ENCODE data around the gene AK5. TPM values are rescaled to one million over a fixed set of nuclear protein-coding genes. Genes with fewer than 3 reads are reported as not detected.

AK5 gene
- total and polyA plus RNA-seq, 2 experiments from 2014 or later: 8.8 to 12.2 TPM

GRCh38 chr1:77553568-77554291 lies 271.9 kb downstream of the AK5 start:
- peaks cover 5% of the 10 kb centered on the region for H3K4me1 Mint-ChIP-seq
- H3K4me3 ChIP-seq: no peak overlapping the region
- H2AFZ ChIP-seq: no peak overlapping the region
- no peak for DNase-seq (ENCODE audit: low spot score)
- H3K36me3 ChIP-seq (ENCODE audit: insufficient read depth): no peaks in the 10 kb centered on the region
- peak; percentile 61 for ATAC-seq
- H3K79me2 ChIP-seq (replicated peaks; ENCODE audit: insufficient read depth): no peaks in the 10 kb centered on the region
- TF ChIP-seq CREB1 (CRISPR knock-in tag; IDR thresholded peaks at IDR 0.05; ENCODE audit: low read depth) (no peak), STAT1 (IDR thresholded peaks at IDR 0.05; ENCODE audit: unreplicated experiment) (no peak), ZNF331 (CRISPR knock-in tag; IDR thresholded peaks at IDR 0.05; ENCODE audit: low read depth) (no peak), EZH2 (IDR thresholded peaks at IDR 0.05; ENCODE audit: low read depth, unreplicated experiment) (no peak), ETS1 (IDR thresholded peaks at IDR 0.05) (no peak), ZNF114 (CRISPR knock-in tag; IDR thresholded peaks at IDR 0.05) (no peak), NANOG (IDR thresholded peaks at IDR 0.05; ENCODE audit: borderline replicate concordance) (no peak), POLR2AphosphoS5 (IDR thresholded peaks at IDR 0.05; ENCODE audit: low read depth) (no peak), EZH2phosphoT487 (IDR thresholded peaks at IDR 0.05; ENCODE audit: unreplicated experiment) (no peak), CTCF (conservative IDR thresholded peaks at IDR 0.05; ENCODE audit: low read depth in 2 of 2) (no peak), JUNB (IDR thresholded peaks at IDR 0.05; ENCODE audit: unreplicated experiment) (no peak)
- TF ChIP-seq, protein P1, sequence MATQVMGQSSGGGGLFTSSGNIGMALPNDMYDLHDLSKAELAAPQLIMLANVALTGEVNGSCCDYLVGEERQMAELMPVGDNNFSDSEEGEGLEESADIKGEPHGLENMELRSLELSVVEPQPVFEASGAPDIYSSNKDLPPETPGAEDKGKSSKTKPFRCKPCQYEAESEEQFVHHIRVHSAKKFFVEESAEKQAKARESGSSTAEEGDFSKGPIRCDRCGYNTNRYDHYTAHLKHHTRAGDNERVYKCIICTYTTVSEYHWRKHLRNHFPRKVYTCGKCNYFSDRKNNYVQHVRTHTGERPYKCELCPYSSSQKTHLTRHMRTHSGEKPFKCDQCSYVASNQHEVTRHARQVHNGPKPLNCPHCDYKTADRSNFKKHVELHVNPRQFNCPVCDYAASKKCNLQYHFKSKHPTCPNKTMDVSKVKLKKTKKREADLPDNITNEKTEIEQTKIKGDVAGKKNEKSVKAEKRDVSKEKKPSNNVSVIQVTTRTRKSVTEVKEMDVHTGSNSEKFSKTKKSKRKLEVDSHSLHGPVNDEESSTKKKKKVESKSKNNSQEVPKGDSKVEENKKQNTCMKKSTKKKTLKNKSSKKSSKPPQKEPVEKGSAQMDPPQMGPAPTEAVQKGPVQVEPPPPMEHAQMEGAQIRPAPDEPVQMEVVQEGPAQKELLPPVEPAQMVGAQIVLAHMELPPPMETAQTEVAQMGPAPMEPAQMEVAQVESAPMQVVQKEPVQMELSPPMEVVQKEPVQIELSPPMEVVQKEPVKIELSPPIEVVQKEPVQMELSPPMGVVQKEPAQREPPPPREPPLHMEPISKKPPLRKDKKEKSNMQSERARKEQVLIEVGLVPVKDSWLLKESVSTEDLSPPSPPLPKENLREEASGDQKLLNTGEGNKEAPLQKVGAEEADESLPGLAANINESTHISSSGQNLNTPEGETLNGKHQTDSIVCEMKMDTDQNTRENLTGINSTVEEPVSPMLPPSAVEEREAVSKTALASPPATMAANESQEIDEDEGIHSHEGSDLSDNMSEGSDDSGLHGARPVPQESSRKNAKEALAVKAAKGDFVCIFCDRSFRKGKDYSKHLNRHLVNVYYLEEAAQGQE (IDR thresholded peaks at IDR 0.05; ENCODE audit: unreplicated experiment): no peak
- TF ChIP-seq, protein P2, sequence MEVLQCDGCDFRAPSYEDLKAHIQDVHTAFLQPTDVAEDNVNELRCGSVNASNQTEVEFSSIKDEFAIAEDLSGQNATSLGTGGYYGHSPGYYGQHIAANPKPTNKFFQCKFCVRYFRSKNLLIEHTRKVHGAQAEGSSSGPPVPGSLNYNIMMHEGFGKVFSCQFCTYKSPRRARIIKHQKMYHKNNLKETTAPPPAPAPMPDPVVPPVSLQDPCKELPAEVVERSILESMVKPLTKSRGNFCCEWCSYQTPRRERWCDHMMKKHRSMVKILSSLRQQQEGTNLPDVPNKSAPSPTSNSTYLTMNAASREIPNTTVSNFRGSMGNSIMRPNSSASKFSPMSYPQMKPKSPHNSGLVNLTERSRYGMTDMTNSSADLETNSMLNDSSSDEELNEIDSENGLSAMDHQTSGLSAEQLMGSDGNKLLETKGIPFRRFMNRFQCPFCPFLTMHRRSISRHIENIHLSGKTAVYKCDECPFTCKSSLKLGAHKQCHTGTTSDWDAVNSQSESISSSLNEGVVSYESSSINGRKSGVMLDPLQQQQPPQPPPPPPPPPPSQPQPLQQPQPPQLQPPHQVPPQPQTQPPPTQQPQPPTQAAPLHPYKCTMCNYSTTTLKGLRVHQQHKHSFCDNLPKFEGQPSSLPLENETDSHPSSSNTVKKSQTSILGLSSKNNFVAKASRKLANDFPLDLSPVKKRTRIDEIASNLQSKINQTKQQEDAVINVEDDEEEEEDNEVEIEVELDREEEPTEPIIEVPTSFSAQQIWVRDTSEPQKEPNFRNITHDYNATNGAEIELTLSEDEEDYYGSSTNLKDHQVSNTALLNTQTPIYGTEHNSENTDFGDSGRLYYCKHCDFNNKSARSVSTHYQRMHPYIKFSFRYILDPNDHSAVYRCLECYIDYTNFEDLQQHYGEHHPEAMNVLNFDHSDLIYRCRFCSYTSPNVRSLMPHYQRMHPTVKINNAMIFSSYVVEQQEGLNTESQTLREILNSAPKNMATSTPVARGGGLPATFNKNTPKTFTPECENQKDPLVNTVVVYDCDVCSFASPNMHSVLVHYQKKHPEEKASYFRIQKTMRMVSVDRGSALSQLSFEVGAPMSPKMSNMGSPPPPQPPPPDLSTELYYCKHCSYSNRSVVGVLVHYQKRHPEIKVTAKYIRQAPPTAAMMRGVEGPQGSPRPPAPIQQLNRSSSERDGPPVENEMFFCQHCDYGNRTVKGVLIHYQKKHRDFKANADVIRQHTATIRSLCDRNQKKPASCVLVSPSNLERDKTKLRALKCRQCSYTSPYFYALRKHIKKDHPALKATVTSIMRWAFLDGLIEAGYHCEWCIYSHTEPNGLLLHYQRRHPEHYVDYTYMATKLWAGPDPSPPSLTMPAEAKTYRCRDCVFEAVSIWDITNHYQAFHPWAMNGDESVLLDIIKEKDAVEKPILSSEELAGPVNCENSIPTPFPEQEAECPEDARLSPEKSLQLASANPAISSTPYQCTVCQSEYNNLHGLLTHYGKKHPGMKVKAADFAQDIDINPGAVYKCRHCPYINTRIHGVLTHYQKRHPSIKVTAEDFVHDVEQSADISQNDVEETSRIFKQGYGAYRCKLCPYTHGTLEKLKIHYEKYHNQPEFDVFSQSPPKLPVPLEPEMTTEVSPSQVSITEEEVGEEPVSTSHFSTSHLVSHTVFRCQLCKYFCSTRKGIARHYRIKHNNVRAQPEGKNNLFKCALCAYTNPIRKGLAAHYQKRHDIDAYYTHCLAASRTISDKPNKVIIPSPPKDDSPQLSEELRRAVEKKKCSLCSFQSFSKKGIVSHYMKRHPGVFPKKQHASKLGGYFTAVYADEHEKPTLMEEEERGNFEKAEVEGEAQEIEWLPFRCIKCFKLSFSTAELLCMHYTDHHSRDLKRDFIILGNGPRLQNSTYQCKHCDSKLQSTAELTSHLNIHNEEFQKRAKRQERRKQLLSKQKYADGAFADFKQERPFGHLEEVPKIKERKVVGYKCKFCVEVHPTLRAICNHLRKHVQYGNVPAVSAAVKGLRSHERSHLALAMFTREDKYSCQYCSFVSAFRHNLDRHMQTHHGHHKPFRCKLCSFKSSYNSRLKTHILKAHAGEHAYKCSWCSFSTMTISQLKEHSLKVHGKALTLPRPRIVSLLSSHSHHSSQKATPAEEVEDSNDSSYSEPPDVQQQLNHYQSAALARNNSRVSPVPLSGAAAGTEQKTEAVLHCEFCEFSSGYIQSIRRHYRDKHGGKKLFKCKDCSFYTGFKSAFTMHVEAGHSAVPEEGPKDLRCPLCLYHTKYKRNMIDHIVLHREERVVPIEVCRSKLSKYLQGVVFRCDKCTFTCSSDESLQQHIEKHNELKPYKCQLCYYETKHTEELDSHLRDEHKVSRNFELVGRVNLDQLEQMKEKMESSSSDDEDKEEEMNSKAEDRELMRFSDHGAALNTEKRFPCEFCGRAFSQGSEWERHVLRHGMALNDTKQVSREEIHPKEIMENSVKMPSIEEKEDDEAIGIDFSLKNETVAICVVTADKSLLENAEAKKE (CRISPR knock-in tag; IDR thresholded peaks at IDR 0.05): no peak
- H3K9me2 ChIP-seq (ENCODE audit: insufficient read depth): no peaks in the 10 kb centered on the region; the same call in 1 of the 2 replicates
- H3K4me2 ChIP-seq: no peak overlapping the region
- no peaks in the 10 kb centered on the region; the same call in 2 of the 3 replicates for H3K36me3 Mint-ChIP-seq (ENCODE audit: low read depth)
- H3K4me1 ChIP-seq (ENCODE audit: insufficient read depth): no peaks in the 10 kb centered on the region
- H3K27ac Mint-ChIP-seq: no peak overlapping the region
- H3K9me3 Mint-ChIP-seq: no peaks in the 10 kb centered on the region
- H3F3A ChIP-seq (replicated peaks; ENCODE audit: low read depth): no peaks in the 10 kb centered on the region
- H3K27me3 ChIP-seq (ENCODE audit: insufficient read depth): no peaks in the 10 kb centered on the region
- peaks cover 4% of the 10 kb centered on the region for H3K27me3 Mint-ChIP-seq (ENCODE audit: insufficient read depth, low read depth, poor library complexity)
- no peak overlapping the region for H3K27ac ChIP-seq (ENCODE audit: low read depth)
- H4K20me1 ChIP-seq (replicated peaks; ENCODE audit: insufficient read depth): no peaks in the 10 kb centered on the region
- H3K4me3 Mint-ChIP-seq: no peak overlapping the region; the same call in 2 of the 3 replicates

Data from GM23338 (cell line).